Loucy (cell line): ENCODE results near the gene INPP5J.
"Not testable (repeated sequence)": the region's sequence is repeated elsewhere in the genome, so short reads cannot be mapped to it uniquely, and the experiment has no call there.

ENCODE experiments used
- H2AFZ ChIP-seq: fragments of 200-600 bp; sonication (generic); 2 replicates; pipeline ENCODE4 v1.6.0; 2016; ENCODE audit warnings: antibody characterized with exemption, mild to moderate bottlenecking, low read length, moderate library complexity
- H3F3A ChIP-seq: fragments of 200-600 bp; 2 replicates; pipeline ENCODE4 v1.6.0; 2016; ENCODE audit warnings: antibody characterized with exemption, low read depth, mild to moderate bottlenecking
- H3K27me3 ChIP-seq: fragments of 200-600 bp; sonication (generic); 2 replicates; pipeline ENCODE4 v1.6.1; 2014; ENCODE audit warnings: low read length, mild to moderate bottlenecking; ENCODE audit not compliant: insufficient read depth, poor library complexity, severe bottlenecking
- H3K36me3 ChIP-seq: fragments of 200-600 bp; sonication (generic); 2 replicates; pipeline ENCODE4 v1.6.1; 2016; ENCODE audit warnings: low read length; ENCODE audit not compliant: insufficient read depth
- H3K4me1 ChIP-seq: fragments of 200-600 bp; sonication (generic); 2 replicates; pipeline ENCODE4 v1.5.1; 2014; ENCODE audit warnings: low read length, mild to moderate bottlenecking; ENCODE audit not compliant: insufficient read depth, poor library complexity, severe bottlenecking
- H3K4me2 ChIP-seq: fragments of 200-600 bp; sonication (generic); 2 replicates; pipeline ENCODE4 v1.6.0; 2014; ENCODE audit warnings: antibody characterized with exemption, low read length, low read depth, mild to moderate bottlenecking; ENCODE audit not compliant: poor library complexity, severe bottlenecking
- H3K4me3 ChIP-seq: fragments of 200-600 bp; sonication (generic); 2 replicates; pipeline ENCODE4 v1.5.1; 2014; ENCODE audit warnings: low read length, mild to moderate bottlenecking, mixed read lengths; ENCODE audit not compliant: poor library complexity, severe bottlenecking
- H3K79me2 ChIP-seq: fragments of 200-600 bp; sonication (generic); 2 replicates; pipeline ENCODE4 v1.6.1; 2014; ENCODE audit warnings: low read length; ENCODE audit not compliant: insufficient read depth
- H3K9ac ChIP-seq: fragments of 200-600 bp; sonication (generic); 2 replicates; pipeline ENCODE4 v1.6.0; 2014; ENCODE audit warnings: mild to moderate bottlenecking, low read depth, low read length, moderate library complexity; ENCODE audit not compliant: poor library complexity, severe bottlenecking
- H3K9me2 ChIP-seq: fragments of 200-600 bp; sonication (generic); replicated peaks from 2 replicates; pipeline ENCODE4 v1.6.1; 2016; ENCODE audit warnings: low read depth, low read length, mixed read lengths
- H3K9me3 ChIP-seq: fragments of 200-600 bp; sonication (generic); 2 replicates; pipeline ENCODE4 v1.6.1; 2014; ENCODE audit warnings: mild to moderate bottlenecking, antibody characterized with exemption, low read length, low read depth; ENCODE audit not compliant: insufficient read depth
- H4K20me1 ChIP-seq: fragments of 200-600 bp; sonication (generic); 2 replicates; pipeline ENCODE4 v1.6.0; 2014; ENCODE audit warnings: antibody characterized with exemption, low read length, mild to moderate bottlenecking; ENCODE audit not compliant: insufficient read depth, poor library complexity, severe bottlenecking
- CTCF ChIP-seq: fragments of 200-600 bp; sonication (generic); conservative IDR thresholded peaks from 2 replicates; pipeline ENCODE4 v1.5.1; 2014; ENCODE audit warnings: mild to moderate bottlenecking, antibody characterized with exemption, low read length
- EZH2phosphoT487 ChIP-seq: fragments of 200-600 bp; IDR thresholded peaks from 2 replicates; pipeline ENCODE4 v1.6.1; 2018; ENCODE audit warnings: antibody characterized with exemption, mild to moderate bottlenecking, moderate library complexity, borderline replicate concordance

INPP5J gene

GRCh38 chr22:31122532-31123291 is at the start of gene INPP5J:
TSS of gene INPP5J (plus strand) at chr22:31122966. CDS start at chr22:31123015, 49 bp downstream.
- Histone ChIP-seq H3K4me1 (no peaks in the 10 kb centered on the region), H3K4me3 (no peak within 1 kb of the TSS), H3K4me2 (no peak within 1 kb of the TSS), H3K9ac (no peak within 1 kb of the TSS), H4K20me1 (no peaks in the 10 kb centered on the region), H3K9me2 (no peaks in the 10 kb centered on the region), H3F3A (no peaks in the 10 kb centered on the region), H3K9me3 (no peaks in the 10 kb centered on the region), H3K36me3 (no peaks in the 10 kb centered on the region), H2AFZ (no peak within 1 kb of the TSS), H3K27me3 (no peaks in the 10 kb centered on the region), H3K79me2 (no peaks in the 10 kb centered on the region)
- TF ChIP-seq CTCF (no peak), EZH2phosphoT487 (no peak)

GRCh38 chr22:31073125-31073524 is 49.6 kb upstream of the INPP5J start:
- not testable (repeated sequence) for H3K27me3 ChIP-seq

GRCh38 chr22:31073545-31074145 is 49.1 kb upstream of the INPP5J start:
- not testable (repeated sequence) for H3K4me1 ChIP-seq, H3F3A ChIP-seq, H3K4me2 ChIP-seq, H3K4me3 ChIP-seq, H3K79me2 ChIP-seq, H3K9ac ChIP-seq, H3K36me3 ChIP-seq, H3K9me2 ChIP-seq, H3K27me3 ChIP-seq, H3K9me3 ChIP-seq, H4K20me1 ChIP-seq, H2AFZ ChIP-seq

More at GRCh38 chr22:31073125-31073524, 49.6 kb upstream of the INPP5J start:
- not testable (repeated sequence) for H4K20me1 ChIP-seq, H3K9me2 ChIP-seq, H3K4me1 ChIP-seq, H3K4me3 ChIP-seq, H3F3A ChIP-seq, H2AFZ ChIP-seq, H3K79me2 ChIP-seq, H3K36me3 ChIP-seq, H3K9me3 ChIP-seq, H3K4me2 ChIP-seq, H3K9ac ChIP-seq

- TF ChIP-seq CTCF (no peak), EZH2phosphoT487 (no peak)
- Histone ChIP-seq H3K9me3 (no peaks in the 10 kb centered on the region), H4K20me1 (no peaks in the 10 kb centered on the region), H3K36me3 (no peaks in the 10 kb centered on the region), H3K4me2 (no peak overlapping the region), H2AFZ (no peak overlapping the region), H3K9ac (no peak overlapping the region), H3K4me3 (no peak overlapping the region), H3K9me2 (no peaks in the 10 kb centered on the region), H3F3A (no peaks in the 10 kb centered on the region), H3K27me3 (no peaks in the 10 kb centered on the region), H3K79me2 (no peaks in the 10 kb centered on the region), H3K4me1 (no peaks in the 10 kb centered on the region)
These were observed 46.8 kb upstream of the INPP5J start for GRCh38 chr22:31075961-31076360.
